HK-2 (cell line): ENCODE results near the gene BCAT1.
"Not testable (repeated sequence)": the region's sequence is repeated elsewhere in the genome, so short reads cannot be mapped to it uniquely, and the experiment has no call there.

Experiments used
- DNase-seq: peaks from one replicate; pipeline ENCODE4 v3.0.0-alpha.2; 2018; ENCODE audit not compliant: unreplicated experiment

BCAT1 gene

DNA sequence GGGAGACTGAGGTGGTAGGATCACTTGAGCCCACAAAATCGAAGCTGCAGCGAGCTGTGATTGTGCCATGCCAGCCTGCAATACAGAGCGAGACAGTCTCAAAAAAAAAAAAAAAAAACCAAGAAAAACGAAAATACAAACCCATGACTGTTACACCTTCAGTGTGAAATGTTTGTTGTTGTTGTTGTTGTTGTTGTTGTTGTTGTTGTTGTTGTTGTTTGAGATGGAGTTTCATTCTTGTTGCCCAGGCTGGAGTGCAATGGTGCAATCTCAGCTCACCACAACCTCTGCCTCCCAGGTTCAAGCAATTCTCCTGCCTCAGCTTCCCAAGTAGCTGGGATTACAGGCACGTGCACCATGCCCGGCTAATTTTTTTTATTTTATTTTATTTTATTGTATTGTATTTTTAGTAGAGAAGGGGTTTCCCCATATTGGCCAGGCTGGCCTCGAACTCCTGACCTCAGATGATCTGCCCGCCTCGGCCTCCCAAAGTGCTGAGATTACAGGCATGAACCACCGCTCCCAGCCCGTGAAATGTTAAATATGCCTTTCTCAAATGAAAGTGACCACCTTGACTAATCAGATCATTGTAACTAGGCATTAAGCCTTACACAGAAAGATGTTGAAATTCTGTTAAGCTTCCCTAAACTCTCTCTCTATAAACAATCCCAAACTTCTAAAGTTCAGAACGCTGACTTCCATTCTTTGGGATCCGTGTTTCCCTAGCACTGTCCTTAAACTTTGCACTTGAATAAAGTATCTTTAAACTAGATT is 20.2 kb downstream of the BCAT1 start:
- not testable (repeated sequence) for DNase-seq

DNA sequence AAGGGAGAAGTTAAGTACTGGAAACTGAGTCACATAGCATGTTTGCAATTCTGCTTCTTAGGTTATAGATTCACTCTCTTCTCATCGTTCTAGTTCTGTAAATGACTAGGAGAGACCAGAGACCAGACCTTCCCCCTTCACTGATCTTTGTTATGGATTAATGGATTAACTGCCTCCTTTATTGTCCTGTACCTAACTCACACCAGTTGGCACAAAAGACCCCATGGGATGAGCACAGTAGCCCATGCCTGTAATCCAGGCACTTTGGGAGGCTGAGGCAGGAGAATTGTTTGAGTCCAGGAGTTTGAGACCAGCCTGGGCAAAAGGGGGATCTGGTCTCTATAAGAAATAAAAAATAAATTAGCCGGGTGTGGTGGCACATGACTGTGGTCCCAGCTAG is 20.8 kb downstream of the BCAT1 start:
- DNase-seq = no peak

DNA sequence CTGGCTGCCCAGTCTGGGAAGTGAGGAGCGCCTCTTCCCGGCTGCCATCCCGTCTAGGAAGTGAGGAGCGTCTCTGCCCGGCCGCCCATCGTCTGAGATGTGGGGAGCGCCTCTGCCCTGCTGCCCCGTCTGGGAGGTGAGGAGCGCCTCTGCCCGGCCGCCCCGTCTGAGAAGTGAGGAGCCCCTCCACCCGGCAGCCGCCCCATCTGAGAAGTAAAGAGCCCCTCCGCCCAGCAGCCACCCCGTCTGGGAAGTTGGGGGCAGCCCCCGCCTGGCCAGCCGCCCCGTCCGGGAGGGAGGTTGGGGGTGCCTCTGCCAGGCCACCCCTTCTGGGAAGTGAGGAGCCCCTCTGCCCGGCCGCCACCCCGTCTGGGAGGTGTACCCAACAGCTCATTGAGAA is 22.8 kb downstream of the BCAT1 start:
- DNase-seq = not testable (repeated sequence)

DNA sequence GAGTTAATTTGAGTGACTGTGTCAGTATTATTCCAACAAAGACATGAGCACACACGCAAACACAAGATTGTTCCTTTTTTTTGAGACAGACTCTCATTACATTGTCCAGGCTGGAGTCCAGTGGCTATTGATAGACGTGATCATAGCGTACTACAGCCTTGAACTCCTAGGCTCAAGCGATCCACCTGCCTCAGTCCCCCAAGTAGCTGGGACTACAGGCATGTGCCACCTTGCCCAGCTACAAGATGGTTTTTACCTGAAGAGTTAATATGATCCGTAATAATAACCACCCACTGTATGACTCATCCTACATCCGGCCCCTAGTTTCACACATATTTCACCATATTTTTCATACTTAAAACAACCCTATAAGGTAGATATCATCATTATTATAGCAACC is 26.8 kb downstream of the BCAT1 start:
- no peak for DNase-seq

DNA sequence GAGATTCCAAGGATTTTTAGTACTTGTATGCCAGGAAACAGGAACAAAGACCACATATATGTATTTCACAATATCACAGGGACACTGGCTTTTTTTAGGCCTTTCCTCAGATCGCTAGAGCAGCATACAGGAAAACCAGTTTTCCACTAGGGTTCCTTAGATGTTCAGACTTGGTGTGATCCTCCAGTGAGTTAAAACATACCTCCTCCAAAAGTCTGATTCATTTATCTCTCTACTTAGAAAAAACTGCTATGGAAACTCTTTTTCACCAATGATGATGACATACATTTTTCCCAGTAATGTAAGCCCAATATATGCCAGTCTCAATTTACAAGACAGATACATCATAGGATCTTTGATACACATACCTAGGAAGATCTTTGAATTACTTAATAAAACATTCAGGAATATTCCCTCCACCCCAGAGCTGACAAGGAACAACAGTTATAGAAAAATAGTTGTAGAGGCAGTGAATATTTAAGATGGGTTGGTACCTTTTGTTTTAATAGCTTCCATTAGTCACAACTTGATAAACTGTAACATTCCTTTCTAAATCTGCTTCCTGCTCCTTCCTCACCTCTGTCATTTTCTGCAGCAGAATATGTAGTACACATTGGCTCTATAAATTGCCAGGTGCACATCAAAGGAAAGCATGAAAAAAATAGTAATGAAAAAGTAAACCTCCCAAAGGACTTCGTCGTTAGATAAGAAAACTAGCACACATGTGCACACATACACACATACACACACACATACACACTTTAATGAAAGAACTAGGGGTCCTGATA is 27.5 kb downstream of the BCAT1 start:
- no peak for DNase-seq

DNA sequence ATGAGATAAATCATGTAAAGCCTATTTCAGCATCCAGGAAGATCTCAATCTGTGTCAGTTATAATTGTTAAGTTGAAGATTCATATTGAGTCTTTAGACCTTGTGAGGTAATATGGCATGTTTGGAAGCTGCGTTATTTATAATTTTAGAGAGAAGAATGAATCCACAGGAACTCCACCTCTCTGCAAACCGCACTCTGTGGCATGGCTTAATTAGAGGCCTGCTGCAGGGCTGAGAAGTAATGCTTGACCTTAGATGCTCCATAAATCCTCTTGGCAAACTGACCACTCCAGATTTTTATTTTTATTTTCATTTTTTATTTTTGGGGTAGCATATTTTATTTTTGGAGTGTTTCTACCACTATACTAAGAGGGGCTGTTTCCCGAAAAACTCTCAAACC is 28.8 kb downstream of the BCAT1 start:
- no peak for DNase-seq

DNA sequence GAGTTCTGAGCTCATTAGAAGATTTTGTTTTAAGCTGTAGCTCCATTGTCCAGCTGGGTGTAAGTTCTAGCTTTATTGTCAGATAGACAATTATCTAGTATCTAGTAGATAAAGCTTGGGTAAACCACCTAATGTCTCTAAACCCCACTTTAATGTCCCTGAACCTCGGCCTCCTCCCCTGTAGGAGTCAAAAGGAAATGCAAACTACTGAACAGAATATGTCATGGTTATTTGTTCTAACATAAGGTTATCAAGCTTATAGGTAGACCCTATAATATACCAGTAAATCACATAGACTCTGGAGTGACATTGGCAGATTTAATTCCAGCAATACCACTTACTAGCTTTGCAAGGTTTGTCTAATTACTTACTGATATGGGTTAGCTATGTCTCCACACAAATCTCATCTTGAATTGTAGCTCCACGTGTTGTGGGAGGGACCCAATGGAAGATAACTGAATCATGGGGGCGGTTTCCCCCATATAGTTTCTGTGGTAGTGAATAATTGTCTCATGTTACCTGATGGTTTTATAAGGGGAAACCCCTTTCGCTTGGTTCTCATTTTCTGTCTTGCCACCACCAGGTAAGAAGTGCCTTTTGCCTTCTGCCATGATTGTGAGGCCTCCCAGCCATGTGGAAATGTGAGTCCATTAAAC is 29.4 kb downstream of the BCAT1 start:
- no peak for DNase-seq

DNA sequence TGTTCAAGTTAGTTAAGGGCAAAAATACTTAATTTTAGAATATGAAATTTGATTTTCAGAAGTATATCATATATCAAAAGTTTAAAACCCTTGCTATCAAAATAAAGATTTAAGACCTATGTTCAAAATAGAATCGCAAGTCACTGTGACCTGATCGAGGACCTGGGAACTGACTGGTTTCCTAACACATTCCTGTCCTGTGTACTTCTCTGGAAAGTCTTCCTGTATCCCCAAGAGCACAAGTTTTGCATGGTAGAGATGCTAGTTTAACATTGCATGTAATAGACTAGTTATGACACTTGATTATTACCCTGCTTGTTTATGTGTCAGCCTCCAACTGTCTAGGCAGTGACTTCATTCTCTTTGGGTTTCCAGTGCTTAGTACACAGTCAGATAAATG is 30.3 kb downstream of the BCAT1 start:
- no peak for DNase-seq

DNA sequence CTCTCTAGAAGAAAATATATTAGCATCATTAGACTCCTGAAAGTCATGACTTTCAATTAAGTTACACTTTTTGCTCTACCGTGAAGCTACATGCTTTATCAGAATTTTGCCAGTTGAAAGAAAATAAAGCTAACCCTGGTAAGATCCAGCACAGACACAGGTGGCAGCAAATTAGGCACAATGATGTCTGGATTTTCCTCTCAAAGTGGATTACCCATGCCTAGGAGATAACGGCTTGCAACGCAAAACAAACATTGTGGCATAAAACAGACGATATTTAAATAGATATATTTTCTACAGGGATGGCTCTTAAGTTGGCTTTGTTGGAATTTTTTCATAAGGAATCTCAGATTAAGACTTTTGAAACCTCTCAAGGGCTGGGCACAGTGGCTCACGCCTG is 33.4 kb downstream of the BCAT1 start:
- no peak for DNase-seq

DNA sequence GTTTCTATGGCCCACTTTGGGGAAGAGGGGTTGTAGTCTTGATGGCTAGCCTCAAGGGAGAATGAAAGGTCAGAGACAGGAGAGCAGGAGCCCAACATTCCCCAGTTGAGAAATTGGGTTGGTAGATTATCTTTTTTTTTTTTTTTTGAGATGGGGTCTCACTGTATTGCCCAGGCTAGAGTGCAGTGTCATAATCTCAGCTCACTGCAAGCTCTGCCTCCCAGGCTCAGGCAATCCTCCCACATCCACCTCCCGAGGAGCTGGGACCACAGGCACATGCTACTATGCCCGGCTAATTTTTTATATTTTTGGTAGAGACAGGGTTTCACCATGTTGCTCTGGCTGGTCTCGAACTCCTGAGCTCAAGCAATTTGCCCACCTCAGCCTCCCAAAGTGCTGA is 34.9 kb downstream of the BCAT1 start:
- DNase-seq = no peak

DNA sequence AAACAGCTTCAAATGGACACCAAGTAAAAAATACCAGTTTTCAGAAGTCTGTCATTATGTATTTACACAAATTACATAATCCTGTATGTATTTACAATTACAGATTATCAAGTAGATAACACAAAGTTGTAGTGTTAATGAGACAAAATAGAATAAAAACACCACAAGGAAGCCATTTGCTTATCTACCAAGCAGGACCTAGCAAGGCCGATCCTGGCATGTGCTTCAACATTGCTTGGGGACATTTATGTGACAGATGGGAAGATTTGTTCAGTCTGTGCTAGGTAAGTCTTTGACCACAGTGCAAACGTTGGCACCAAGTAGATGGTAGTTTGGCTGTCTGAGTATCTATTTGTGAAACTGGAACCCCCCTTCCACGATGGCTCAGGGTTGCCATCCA is 35.8 kb downstream of the BCAT1 start:
- no peak for DNase-seq

DNA sequence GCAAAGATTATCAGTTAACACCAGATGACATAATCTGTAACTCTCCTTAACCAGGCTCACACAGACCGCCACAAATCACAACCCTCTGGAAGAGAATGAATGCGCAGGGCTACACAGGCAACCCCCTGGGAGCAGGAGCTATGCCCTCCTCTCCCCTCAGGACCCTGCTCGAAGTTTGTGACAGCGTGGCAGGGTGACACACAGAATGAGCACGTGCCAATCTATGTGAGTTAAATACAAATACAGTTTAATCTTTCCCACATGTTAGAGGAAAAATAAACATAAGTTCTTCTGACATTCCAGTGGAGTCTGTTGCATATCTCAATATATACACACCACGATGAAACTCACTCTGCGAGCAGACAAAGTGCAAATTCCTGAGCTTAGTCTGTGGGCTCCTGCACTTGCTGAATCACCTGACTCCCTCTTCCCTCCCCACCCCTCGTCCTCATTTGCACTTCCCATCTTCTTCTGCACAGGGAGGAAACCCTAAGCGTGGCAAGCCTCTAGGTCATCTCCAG is 37.6 kb downstream of the BCAT1 start:
- peak; percentile 24 for DNase-seq

DNA sequence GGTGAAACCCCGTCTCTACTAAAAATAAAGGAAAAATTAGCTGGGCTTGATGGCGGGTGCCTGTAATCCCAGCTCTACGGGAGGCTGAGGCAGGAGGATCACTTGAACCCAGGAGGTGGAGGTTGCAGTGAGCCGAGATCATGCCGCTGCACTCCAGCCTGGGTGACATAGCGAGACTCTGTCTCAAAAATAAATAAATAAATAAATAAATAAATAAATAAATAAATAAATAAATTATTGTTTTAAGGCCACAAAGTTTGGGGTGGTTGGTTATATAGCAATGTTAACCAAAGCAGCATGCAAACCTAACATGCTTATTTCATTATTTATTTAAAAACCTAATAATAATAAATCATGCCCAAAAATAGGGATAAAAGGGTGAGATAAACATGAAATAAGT is 38.7 kb downstream of the BCAT1 start:
- DNase-seq = not testable (repeated sequence)

DNA sequence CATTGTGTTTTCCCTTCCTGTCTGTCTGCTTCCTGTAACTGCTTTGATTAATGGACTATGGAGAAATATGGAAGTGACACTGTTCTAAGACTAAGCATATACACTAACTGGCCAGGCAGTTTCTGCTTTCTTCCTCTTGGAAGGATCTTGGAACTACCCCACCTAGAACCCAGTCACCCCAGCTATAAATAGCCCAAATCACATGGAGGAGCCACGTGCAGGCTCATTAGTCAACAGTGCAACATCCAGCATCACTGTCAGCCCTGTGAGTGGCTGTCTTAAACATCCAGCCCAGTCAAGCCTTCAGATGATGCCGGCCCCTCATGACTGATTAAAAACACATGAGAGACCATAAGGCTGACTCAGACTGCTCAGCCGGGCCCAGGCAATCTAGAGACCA is 39.2 kb downstream of the BCAT1 start:
- DNase-seq = peak; percentile 64

DNA sequence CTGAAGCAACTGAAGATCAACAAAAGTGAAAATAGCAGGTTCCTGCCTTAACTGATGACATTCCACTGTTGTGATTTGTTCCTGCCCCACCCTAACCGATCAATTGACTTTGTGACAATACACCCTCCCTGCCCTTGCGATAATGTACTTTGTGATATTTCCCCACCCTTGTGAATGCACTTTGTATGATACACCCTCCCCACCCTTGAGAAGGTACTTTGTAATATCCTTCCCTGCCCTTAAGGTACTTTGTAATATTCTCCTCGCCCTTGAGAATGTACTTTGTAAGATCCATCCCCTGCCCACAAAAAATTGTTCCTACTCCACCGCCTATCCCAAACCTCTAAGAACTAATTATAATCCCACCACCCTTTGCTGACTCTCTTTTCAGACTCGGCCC is 41.4 kb downstream of the BCAT1 start:
- no peak for DNase-seq

DNA sequence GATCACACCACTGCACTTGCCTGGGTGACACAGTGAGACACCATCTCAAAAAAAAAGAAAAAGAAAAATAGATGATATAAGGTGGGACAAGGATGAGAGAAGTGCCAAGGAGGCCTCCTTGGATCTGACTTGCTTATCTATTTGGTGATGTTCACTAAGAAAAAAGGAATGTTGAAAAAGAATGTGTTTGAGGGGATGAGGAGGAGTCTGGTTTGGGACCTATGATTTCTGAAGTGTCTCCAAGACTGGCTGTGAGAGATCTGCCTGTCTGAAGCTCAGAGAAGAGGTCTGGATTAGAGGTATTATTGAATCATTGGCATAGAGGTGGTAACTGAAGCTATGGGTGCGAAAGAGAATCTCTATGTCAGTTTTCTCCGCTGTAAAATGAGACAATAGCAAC is 42.8 kb downstream of the BCAT1 start:
- no peak for DNase-seq

DNA sequence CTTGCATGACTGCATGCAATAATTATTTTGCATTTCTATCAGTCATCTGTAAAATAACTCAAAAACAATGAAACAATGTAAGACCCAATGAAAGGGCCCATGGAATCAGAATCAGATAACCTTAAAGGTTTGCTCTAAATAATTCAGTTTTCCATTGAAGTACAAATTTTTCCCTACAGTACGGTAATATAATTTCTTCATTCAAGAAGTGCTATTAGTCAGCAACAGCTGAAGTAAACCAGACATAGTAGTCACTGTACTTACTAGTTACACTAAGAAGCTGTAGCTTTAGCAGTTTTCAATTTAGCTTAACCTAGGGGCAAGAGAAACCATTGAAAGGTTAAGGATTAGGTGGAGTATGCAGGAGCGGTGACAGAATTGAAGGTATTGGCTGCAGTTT is 43.5 kb downstream of the BCAT1 start:
- DNase-seq = no peak

DNA sequence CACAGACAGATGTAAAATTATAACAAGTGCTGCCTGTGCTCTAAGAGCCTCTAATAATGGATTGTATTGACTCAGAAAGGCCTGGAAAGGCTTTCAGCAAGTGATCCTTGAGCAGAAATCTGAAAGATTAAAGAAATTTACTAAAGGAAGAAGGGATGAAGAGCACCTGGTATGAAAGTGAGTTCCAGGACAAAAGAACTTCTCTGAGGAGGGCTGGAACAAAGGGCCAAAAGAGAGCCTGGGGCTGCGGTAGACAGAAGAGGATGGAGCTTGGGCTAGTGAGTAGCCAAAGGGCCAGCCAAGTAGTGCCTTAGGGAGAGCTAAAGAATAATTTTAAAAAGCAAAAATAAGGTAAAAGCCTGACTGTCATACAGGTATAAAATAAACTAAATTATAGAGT is 44.0 kb downstream of the BCAT1 start:
- DNase-seq = no peak

DNA sequence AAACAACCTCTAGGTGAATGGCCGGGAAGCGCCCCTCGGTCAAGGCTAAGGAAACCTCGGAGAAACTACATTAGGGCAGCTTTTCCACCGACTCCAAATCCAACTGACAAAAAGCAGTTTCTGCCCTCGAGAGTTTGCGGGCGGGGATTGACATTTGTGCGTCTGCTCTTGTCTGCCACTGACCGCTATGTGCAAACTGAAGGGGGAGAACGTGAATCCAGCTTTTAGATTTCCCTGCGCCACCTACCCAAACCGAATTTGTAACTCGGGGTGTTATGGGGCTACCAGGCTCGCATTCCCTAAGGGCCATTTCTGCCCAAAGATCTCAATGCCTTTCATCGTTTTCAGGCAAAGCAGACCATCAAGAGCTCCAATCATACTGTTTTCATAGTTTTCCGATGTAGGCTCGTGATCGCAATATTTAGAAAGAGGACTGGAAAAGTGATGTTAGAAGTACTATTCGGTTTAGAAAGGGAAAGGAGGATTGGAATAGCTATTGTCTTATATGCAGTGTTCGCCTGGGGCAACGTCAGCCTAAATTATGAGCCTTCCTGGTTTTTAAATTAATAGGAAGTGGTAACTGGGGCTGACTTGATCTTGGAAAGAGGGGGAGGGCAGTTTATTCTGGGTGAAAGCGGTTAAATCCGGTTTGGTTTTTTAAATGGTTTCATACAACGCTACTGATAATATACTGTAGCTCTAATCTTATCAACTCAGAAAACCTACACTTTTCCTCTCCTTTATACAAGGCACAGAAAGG is 45.4 kb downstream of the BCAT1 start:
- DNase-seq = no peak

DNA sequence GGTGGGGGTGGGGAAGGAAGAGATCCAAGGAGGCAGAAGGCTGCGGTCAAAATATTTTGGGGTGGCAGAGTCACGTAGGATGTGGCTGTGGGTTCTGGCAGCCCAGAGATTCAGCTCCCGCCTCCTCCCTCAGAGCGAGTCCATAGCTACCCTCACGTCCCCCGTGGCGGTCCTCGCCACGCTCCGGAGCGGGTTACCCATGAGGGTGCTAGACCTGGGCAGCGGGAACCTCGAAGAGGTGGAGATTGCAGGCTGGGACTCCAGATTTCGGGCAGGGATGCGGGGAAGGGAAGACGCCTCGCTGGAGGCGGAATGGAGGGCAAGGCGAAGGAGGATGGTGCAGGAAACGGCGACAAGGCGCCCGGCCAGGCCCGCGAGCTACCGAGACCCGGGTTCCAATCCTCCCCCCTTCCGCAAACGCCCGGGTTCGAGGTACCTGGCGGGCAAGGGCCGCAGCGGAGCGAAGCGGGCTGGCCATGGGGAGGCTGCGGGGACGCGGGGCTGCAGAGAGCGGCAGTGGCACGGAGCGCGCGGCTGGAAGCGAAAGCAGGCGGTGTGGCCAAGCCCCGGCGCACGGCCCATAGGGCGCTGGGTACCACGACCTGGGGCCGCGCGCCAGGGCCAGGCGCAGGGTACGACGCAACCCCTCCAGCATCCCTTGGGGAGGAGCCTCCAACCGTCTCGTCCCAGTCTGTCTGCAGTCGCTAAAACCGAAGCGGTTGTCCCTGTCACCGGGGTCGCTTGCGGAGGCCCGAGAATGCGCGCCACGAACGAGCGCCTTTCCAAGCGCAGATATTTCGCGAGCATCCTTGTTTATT is 46.2 kb downstream of the BCAT1 start:
- no peak for DNase-seq
